Breast epithelium (tissue), 4 donors: ENCODE data around the gene HIGD1B. TPM values are rescaled to one million over a fixed set of nuclear protein-coding genes. Genes with fewer than 3 reads are reported as not detected.

Experiments used
- DNase-seq, 2 donors: peaks; one replicate each; pipeline ENCODE4 v3.0.0-alpha.2; 2019; ENCODE audit warnings: low spot score in 2 of 2
- H3K27ac ChIP-seq, 2 donors: fragments of 200-600 bp; sonication (generic) in 1 of 2; one replicate each; pipeline ENCODE4 v1.5.1; 2016 to 2019; ENCODE audit warnings: mild to moderate bottlenecking in 1 of 2
- H3K27me3 ChIP-seq, 2 donors: fragments of 200-600 bp; sonication (generic) in 1 of 2; one replicate each; pipeline versions ENCODE4 v1.5.1 to v1.6.0; 2017 to 2019; ENCODE audit warnings: control low read depth in 1 of 2, mild to moderate bottlenecking in 1 of 2
- H3K36me3 ChIP-seq: fragments of 200-600 bp; one replicate; pipeline ENCODE4 v1.5.1; 2019
- H3K4me1 ChIP-seq, 2 donors: fragments of 200-600 bp; sonication (generic); one replicate each; pipeline ENCODE4 v1.5.1; 2016 to 2019; ENCODE audit warnings: control low read depth in 1 of 2
- H3K4me3 ChIP-seq, 3 donors: fragments of 200-600 bp; sonication (generic); 1 replicate in 2 of 3; 2 replicates in 1 of 3; pipeline ENCODE4 v1.5.1; 2016 to 2019; ENCODE audit warnings: mild to moderate bottlenecking in 3 of 3, moderate library complexity in 2 of 3
- H3K9me3 ChIP-seq, 2 donors: fragments of 200-600 bp; sonication (generic) in 1 of 2; one replicate each; pipeline ENCODE4 v1.5.1; 2016 to 2019; ENCODE audit warnings: control low read depth in 1 of 2
- POLR2A ChIP-seq: fragments of 450-650 bp; IDR thresholded peaks from one replicate; pipeline ENCODE4 v1.6.1; 2016; ENCODE audit warnings: antibody characterized with exemption, mild to moderate bottlenecking, moderate library complexity
- POLR2AphosphoS5 ChIP-seq, 3 donors: sonication (generic); formaldehyde crosslinking; IDR thresholded peaks; one replicate each; pipeline ENCODE4 v1.6.1; 2017; ENCODE audit warnings: antibody characterized with exemption in 3 of 3
- intact Hi-C: fragments of 100-400 bp; cut with DNase I; formaldehyde crosslinking; loops from one replicate; pipeline ENCODE4 v1.15.1; 2023; ENCODE audit warnings: low total_unique reads
- total RNA-seq, 3 donors: library from RNA; depleted of rRNA; stranded (reverse); fragments of >200 nt; gene quantifications; one replicate each; pipeline ENCODE4 v1.1.0, GENCODE V29; 2016
- TF ChIP-seq, protein P1 (sequence below), 3 donors: fragments of 450-650 bp; IDR thresholded peaks; one replicate each; pipeline ENCODE4 v1.5.1; 2016 to 2017; ENCODE audit warnings: antibody characterized with exemption in 3 of 3, mild to moderate bottlenecking in 3 of 3, moderate library complexity in 3 of 3

Gene HIGD1B
- total RNA-seq, 3 donors from 2014 or later, result 0.98 to 1.0 TPM; not detected in 1

DNA sequence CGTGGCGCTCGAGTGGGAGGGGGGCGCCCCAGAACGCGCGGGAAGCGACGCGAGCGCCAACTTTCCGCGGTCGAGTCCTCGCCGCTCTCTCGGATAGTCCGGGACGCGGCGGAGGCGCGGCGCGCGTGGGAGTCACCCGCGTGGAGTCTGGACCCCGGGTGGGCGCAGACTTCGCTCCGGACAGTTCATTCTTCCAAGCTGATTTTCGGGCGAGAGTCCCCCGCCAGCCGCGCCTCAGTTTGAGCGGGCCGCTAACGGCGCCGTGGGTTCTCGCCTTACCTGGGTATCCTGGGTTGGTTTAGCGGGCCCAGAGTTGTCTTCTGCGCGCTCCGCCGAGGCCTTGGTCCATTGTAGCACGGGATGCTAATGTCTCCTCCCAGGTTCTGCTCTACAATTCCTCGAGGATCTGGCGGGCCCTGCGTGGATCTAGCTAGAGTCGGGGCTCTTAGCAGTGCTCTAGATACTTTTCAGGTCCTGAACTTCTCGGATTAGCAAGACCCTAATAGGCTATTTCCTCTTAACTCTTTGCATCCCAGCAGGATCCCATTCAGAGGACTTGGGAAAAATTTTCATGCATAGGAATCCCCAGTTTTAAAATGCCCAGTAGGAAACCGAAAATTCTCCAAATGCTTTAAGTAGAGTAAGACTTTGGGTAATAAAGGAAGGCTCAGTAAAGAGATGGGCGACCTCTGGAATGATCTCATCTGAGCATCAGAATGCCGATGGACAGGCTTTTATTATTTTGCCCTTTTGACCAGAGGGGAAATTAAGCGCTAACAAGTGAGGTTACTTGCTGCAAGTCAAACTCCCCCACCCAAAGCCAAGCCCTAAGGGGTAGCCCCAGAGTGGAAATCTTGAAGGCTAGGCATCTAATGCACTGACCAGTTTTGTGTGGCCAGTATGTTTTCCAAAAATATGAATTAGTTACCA, 17.1 kb upstream of the HIGD1B start:
- TF ChIP-seq POLR2AphosphoS5 (IDR thresholded peaks at IDR 0.05) (no peak), POLR2A (no peak)
- TF ChIP-seq, protein P1, sequence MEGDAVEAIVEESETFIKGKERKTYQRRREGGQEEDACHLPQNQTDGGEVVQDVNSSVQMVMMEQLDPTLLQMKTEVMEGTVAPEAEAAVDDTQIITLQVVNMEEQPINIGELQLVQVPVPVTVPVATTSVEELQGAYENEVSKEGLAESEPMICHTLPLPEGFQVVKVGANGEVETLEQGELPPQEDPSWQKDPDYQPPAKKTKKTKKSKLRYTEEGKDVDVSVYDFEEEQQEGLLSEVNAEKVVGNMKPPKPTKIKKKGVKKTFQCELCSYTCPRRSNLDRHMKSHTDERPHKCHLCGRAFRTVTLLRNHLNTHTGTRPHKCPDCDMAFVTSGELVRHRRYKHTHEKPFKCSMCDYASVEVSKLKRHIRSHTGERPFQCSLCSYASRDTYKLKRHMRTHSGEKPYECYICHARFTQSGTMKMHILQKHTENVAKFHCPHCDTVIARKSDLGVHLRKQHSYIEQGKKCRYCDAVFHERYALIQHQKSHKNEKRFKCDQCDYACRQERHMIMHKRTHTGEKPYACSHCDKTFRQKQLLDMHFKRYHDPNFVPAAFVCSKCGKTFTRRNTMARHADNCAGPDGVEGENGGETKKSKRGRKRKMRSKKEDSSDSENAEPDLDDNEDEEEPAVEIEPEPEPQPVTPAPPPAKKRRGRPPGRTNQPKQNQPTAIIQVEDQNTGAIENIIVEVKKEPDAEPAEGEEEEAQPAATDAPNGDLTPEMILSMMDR (IDR thresholded peaks at IDR 0.05), result no peak
- H3K27me3 ChIP-seq, result peaks cover 9 to 58% of the 10 kb centered on the region in 2 donors
- peak overlapping the region in 1 of 2 donors; percentile 78 for H3K27ac ChIP-seq
- peak in 1 of 2 donors; percentile 15 for DNase-seq
- intact Hi-C loops, result no loop called here
- H3K4me1 ChIP-seq, result peaks cover 0 to 4% of the 10 kb centered on the region in 2 donors
- no peaks in the 10 kb centered on the region for H3K9me3 ChIP-seq
- peak overlapping the region; percentile 51 to 76 (median 57) for H3K4me3 ChIP-seq
- no peaks in the 10 kb centered on the region for H3K36me3 ChIP-seq

DNA sequence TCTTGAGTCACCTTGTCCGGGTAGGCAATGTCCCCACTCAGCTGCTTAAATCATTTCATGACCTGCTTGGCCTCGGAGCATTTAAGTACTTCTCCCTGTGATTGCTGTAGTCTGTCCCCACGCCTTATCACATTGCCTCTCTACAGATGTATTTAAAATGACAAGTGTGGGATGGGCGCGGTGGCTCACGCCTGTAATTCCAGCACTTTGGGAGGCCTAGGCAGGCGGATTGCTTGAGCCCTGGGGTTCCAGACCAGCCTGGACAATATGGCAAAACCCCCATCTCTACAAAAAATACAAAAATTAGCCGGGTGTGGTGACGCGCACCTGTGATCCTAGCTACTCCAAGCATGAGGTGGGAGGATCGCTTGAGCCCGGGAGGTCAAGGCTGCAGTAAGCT, 16.3 kb upstream of the HIGD1B start:
- Histone ChIP-seq H3K27me3 (peaks cover 9 to 51% of the 10 kb centered on the region in 2 donors), H3K27ac (no peak overlapping the region), H3K36me3 (no peaks in the 10 kb centered on the region), H3K4me3 (no peak overlapping the region), H3K4me1 (peaks cover 0 to 4% of the 10 kb centered on the region in 2 donors), H3K9me3 (no peaks in the 10 kb centered on the region)
- DNase-seq, result peak in 1 of 2 donors; percentile 39
- no peak for TF ChIP-seq POLR2A
- TF ChIP-seq, protein P1 (IDR thresholded peaks at IDR 0.05), result no peak
- TF ChIP-seq POLR2AphosphoS5 (IDR thresholded peaks at IDR 0.05), result no peak
- intact Hi-C loops, result no loop called here

DNA sequence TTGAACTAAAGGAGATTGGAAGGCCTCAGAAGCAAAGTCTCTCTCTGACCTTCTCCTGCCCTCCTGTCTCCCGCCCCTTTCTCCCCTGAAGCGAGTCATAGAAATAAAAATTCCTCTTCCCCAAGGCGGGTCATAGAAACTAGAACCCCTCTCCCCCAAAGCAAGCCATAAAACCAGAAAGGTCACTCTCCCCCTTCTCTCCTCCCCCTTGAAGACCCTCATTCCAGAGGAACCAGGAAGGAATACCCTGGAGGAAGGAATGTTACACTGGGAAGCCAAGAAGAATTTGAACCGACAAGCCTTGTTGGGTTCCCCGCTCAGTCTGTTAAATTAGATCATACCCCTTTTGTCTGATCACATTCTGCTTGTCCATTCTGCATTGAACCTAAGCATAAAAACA, 14.9 kb upstream of the HIGD1B start:
- H3K4me3 ChIP-seq, result no peak overlapping the region
- no peaks in the 10 kb centered on the region for H3K9me3 ChIP-seq
- H3K27me3 ChIP-seq, result peaks cover 7 to 36% of the 10 kb centered on the region in 2 donors
- DNase-seq, result no peak
- TF ChIP-seq, protein P1 (IDR thresholded peaks at IDR 0.05), result no peak
- no peak for TF ChIP-seq POLR2A
- no peak for TF ChIP-seq POLR2AphosphoS5 (IDR thresholded peaks at IDR 0.05)
- intact Hi-C loops, result no loop called here
- H3K4me1 ChIP-seq, result peaks cover 0 to 4% of the 10 kb centered on the region in 2 donors
- no peak overlapping the region for H3K27ac ChIP-seq
- no peaks in the 10 kb centered on the region for H3K36me3 ChIP-seq

DNA sequence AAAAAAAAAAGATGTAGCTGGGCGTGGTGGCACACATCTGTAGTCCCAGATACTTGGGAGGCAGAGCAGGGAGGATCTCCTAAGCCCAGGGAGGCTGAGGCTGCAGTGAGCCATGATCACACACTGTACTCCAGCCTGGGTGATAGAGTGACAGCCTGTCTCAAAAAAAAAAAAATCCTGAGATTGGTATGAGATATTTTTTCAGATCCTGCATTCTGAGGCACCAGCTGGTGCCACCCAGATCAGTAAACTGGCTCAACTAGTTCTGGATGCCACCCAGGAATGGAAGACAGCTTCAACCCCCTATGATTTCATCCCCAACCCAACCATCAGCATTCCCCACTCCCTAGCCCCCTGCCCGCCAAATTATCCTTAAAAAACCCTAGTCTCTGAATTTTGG, 10.5 kb upstream of the HIGD1B start:
- H3K36me3 ChIP-seq, result no peaks in the 10 kb centered on the region
- no peak for DNase-seq
- TF ChIP-seq POLR2AphosphoS5 (IDR thresholded peaks at IDR 0.05) (no peak), POLR2A (no peak)
- TF ChIP-seq, protein P1 (IDR thresholded peaks at IDR 0.05), result no peak
- intact Hi-C loops, result loop anchor here (5.0 kb wide), 1 partner anchor 1085 kb away; no protein-coding TSS in a partner anchor
- H3K4me1 ChIP-seq, result no peaks in the 10 kb centered on the region
- no peaks in the 10 kb centered on the region for H3K27me3 ChIP-seq
- H3K27ac ChIP-seq, result no peak overlapping the region
- H3K4me3 ChIP-seq, result no peak overlapping the region
- no peaks in the 10 kb centered on the region for H3K9me3 ChIP-seq

DNA sequence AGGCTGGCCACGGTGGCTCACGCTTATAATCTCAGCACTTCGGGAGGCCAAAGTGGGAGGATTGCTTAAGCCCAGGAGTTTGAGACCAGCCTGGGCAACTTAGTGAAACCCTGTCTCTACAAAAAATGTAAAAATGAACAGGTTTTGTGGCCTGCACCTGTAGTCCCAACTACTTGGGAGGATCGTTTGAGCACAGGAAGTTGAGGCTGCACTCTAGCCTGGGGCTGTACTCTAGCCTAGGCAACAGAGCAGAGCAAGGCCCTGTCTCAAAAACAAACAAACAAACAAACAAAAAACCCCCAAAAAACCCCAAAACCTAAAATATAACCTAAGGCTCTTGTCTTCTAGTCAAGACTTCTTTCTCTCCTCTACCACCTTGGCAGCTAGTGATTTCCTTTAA, 7.4 kb upstream of the HIGD1B start:
- TF ChIP-seq POLR2A, result no peak
- TF ChIP-seq, protein P1 (IDR thresholded peaks at IDR 0.05), result no peak
- no peak for TF ChIP-seq POLR2AphosphoS5 (IDR thresholded peaks at IDR 0.05)
- no peak for DNase-seq
- no peak overlapping the region for H3K4me3 ChIP-seq
- no peaks in the 10 kb centered on the region for H3K4me1 ChIP-seq
- no peaks in the 10 kb centered on the region for H3K27me3 ChIP-seq
- H3K27ac ChIP-seq, result no peak overlapping the region
- H3K9me3 ChIP-seq, result no peaks in the 10 kb centered on the region
- intact Hi-C loops, result no loop called here
- no peaks in the 10 kb centered on the region for H3K36me3 ChIP-seq
